Stimulated activated CD4-positive, alpha-beta T cell treated with anti-CD3 and anti-CD28 coated beads, Interleukin-15, amount 100 ng/mL, for 1 hour (primary cell): ENCODE data around the gene MYL4.
"Not testable (repeated sequence)": the region's sequence is repeated elsewhere in the genome, so short reads cannot be mapped to it uniquely, and the experiment has no call there.

Experiments used
- DNase-seq, 2 donors: peaks; one replicate each; pipeline ENCODE4 v3.0.0-alpha.2; 2020; ENCODE audit warnings: low read depth in 1 of 2, low spot score in 1 of 2

MYL4 gene

GRCh38 chr17:47219621-47220475 lies 10.7 kb downstream of the MYL4 start:
- DNase-seq, result no peak

DNA sequence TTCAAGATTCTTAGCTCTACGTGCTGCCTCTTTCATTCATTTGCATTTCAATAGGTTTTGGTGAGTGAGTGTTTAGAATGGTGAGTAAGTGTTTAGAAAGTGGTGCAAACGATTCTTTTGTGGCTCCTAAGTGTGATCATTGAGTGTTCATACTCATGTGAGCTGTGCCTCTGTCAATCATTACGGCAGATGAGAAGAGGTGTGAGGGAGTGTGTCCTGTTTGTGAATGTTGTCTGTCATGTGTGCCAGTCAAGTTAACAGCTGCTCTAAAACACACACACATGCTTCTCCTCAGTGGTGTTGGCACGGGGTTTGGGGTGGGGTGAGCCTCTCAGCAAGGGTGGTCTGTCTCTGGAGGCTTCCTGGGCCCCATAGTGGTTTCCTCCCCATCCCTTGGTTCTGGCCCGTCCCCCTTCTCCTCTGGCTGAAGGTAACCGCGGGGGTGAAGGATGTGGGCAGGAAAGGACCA lies 11.4 kb downstream of the MYL4 start:
- DNase-seq, result no peak

DNA sequence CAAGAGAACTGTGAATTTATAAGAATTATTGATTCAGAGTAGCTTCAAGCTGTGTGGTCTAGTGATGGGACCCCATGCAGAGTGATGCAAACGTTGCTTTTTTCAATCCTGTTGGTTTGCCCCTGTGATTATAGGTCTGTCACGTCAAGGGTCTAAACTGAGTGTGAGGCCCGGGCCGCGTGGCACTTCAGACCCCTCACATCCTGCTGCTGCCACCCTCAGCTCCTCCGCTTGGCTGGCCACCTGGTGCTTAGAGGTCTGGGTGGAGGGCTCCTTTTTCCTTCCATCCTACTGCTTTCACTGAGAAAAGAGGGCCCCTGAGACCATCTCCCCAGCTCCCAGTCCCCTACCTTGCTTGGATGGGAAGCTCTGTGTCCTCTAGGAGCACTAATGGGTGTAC lies 12.0 kb downstream of the MYL4 start:
- no peak for DNase-seq

- no peak for DNase-seq
These were observed 12.9 kb downstream of the MYL4 start for GRCh38 chr17:47222047-47222446.

DNA sequence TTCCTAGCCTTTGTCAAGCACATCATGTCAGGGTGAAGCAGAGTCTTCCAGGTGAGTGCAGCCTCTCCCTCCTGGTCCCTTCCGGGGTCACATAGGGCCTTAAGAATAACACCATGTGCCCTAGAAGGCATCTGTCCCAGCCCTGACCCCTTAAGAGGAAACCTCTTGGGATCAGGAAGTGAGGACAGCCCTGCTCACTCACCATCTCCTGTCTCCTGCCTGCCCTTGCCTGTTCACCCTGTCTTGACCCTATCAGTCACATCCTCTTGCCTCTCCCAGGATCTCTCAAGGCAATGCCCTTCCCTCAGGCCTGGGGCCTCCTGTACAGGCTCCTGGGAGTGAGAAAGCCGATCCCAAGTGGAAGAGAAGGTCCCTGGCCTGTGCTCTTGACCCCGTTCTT lies 13.9 kb downstream of the MYL4 start:
- DNase-seq, result no peak

- no peak for DNase-seq
These were observed 14.3 kb downstream of the MYL4 start for GRCh38 chr17:47223460-47223859.

GRCh38 chr17:47224077-47224476 lies 14.9 kb downstream of the MYL4 start:
- DNase-seq, result not testable (repeated sequence)

DNA sequence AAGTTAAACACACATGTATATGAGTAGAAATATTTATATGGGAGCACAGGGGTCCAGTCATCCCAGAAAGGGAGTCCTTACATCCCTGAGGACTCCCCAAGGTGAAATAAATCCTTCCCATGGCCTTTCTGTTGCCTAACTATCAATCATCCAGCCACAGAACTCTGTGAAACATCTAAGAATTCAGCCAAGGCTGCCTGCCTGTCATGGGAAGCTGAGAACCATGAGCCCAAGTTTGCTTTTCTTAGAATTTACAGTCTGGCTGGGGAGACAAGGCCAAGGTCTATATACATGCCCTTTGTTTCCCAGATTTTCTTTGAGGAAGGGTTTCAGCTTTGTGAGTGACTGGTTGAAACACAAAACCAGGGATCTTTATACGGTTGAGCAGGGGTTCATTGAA lies 15.8 kb downstream of the MYL4 start:
- no peak for DNase-seq

DNA sequence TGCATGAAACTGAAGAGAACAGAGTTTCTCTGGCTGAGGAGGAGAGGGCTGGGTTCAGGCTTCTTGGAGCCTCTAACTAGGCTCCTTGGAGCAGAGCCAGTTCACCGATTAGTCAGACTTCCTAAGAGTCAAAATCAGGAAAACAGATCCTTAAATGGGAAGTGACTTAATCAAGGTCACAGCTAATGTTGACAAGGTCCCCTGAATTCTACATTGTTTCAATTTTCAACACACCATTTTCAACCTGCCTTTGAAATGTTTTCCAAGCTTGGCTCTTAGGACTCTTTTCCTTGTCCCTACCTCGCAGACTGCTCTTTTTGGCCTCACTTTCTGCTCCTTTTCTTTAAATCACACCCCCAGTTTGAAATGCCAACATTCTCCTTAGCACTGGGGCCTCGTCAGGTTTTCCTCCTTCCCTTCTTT lies 16.3 kb downstream of the MYL4 start:
- no peak for DNase-seq

- DNase-seq, result no peak
These were observed 17.0 kb downstream of the MYL4 start for GRCh38 chr17:47225911-47226688.

DNA sequence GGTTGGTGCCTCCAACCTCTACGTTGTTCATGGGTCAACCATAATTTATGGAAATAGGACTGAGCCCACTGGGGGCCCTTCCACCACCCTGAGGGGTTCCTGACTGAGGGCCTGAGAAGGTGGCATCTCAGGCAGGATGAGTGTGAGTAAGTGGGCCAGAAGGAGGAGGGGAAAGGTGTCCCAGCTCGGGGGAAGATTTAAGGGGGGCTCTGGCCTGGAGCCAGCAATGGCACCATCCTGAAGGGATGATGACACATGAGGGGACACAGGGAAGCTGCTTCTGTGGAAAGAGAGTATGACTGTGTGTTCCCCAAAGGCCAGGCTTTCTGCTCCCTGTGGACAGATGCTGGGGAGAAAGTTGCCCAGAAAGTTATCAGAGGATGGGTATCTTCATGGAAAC lies 18.7 kb downstream of the MYL4 start:
- DNase-seq, result no peak

- DNase-seq, result peak; percentile 37 to 43
These were observed 20.6 kb downstream of the MYL4 start for GRCh38 chr17:47229535-47230443.

GRCh38 chr17:47230864-47231263 lies 21.7 kb downstream of the MYL4 start:
- no peak for DNase-seq

DNA sequence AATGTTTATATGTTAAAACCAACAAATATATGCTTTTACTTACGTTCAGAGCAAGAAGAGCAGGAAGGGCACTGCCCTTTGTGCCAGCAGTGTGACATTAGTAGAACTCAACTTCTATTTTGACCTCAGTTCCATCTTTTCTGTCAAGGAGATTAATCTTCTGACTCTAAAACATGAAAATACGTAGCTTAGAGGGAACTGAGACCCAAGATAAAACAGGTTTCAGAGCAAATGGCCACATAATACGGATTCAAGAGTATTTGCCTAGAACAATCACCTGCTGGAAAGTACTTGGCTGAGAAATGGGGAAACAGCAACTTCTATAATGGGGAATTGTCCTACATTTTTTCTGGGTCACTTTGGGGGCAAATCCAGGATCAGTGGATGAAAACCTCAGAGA lies 22.2 kb downstream of the MYL4 start:
- DNase-seq, result no peak

- no peak for DNase-seq
These were observed 22.7 kb downstream of the MYL4 start for GRCh38 chr17:47231866-47232265.

- no peak for DNase-seq
These were observed 23.3 kb downstream of the MYL4 start for GRCh38 chr17:47232465-47232864.

DNA sequence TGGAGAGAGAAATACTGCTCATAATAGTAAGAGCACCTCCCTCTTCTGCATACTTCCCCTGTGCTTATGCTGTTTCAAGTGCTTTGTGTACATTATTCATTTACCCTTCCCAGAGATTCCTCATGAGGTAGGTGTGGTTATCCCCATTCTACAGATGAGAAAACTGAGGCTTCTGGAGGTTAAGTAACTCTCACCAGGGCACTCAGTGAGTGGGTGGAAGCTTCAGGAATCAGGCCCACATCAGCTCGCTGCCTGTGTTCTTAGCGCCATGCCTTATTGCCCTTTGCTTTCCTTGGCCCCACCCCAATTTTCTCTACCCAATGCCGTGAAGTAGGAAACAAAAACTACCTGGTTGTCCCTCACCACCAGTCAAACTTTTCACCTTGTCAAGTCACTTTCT lies 26.4 kb downstream of the MYL4 start:
- no peak for DNase-seq

DNA sequence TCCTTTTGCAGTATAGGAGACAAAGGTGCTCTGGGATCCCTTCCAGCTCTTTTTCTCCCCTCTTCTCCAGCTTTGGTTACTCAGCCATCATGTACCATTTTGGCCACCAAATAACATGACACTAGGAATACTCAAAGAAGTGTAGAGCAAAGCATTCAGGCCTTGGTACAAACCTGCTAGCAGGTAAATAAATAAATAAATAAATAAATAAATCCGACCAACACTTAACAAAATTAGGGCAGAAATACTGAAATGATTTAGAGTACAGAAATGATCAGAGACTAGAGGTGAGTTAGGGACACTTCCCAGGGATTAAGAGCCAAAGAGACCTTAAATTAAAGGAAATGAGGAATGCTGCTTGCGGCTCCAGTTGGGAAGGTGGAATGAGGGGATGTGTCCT lies 26.8 kb downstream of the MYL4 start:
- no peak for DNase-seq

DNA sequence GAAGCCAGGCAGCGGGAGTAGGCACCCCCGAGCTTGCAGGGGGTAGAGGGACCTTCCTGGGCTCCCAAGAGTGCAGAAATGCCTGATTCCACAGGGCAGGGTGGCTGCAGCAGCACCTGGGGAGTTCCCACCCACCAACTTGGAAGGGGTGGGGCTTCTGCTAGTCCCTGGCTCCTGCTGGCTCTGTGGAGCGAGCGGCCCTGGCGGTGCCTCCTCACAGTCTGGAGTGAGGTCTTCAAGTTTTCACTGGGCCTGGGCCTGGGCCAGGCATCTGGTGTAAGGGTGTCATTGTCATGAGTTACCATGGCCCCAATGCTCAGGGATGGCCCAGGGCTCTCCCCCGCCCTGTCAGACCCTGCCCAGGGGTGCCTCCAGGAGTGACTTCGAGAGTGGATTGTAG lies 28.7 kb downstream of the MYL4 start:
- no peak for DNase-seq

DNA sequence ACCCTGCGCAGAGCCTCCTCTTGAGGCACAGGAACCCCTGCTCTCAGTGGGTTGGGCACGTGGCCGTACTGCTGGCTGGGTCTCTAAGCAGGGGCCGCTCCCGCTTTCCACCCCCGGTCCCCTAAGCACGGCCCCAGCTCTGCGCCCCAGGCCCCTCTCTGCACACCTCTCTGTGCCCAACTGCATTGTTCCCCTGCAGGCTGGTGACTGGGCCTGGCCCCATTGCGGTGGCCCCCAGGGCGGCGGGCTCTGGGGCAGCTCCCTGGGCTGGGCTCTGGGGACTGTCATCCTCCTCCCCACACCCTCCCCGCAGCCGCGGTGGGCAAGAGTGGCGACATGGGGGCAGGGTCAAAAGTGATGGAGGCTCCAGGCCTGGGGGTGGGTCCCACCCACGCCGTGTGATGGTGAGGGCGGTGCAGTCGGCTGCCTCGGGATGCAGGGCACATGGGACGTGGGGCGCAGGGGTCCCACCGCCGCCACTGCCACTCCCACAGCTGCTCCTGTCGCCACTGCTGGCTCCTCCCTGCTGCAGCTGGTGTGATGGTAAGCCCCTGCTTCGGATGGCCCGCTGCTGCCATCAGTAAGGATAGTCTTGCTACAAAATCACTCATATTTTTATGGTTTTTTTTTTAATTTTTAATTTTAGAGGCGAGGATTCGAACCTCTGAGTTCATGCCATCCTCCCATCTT lies 29.3 kb downstream of the MYL4 start:
- DNase-seq, result no peak

DNA sequence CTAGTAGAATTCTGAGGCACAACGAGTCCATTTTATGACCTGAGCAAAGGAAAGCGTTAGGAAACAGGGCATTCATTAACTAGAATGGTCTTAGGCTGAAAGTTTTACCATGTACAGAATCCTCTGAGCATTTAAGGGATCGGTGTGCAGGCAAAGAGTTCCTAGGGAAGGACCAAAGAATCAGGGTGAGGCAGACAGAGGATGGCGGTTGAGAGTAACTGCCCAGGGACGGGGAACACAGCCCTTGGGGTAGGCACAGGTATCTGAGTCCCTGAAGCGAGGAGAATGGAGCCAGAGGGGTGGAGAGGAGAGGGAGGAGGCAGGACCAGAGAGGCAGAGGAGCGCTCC lies 30.4 kb downstream of the MYL4 start:
- DNase-seq, result no peak
